CD4-positive, CD25-positive, alpha-beta regulatory T cell (primary cell): ENCODE data around the gene MYLK3. TPM values are rescaled to one million over a fixed set of nuclear protein-coding genes. Genes with fewer than 3 reads are reported as not detected.

ENCODE experiments used
- ATAC-seq, 2 donors: fragments of 150-1000 bp; cut with Tn5 transposase; one replicate each; pipeline ENCODE4 v1.10.0; 2021; ENCODE audit warnings: low read depth in 2 of 2, moderate number of reproducible peaks in 2 of 2, moderate library complexity in 1 of 2
- DNase-seq, 3 donors: peaks; one replicate each; pipeline versions ENCODE4 v3.0.0 to v3.0.0-alpha.2; 2012 to 2022; ENCODE audit warnings: mixed read lengths in 1 of 3
- H3K27ac ChIP-seq: one replicate; pipeline ENCODE4 v1.7.0; 2013; ENCODE audit warnings: mild to moderate bottlenecking, low read length; ENCODE audit not compliant: insufficient read depth, poor library complexity, severe bottlenecking
- H3K27me3 ChIP-seq: one replicate; pipeline ENCODE4 v1.7.0; 2013; ENCODE audit warnings: low read length; ENCODE audit not compliant: control insufficient read depth, insufficient read depth
- H3K36me3 ChIP-seq: one replicate; pipeline ENCODE4 v1.7.0; 2013; ENCODE audit warnings: mild to moderate bottlenecking, low read length, moderate library complexity; ENCODE audit not compliant: control insufficient read depth, insufficient read depth
- H3K4me1 ChIP-seq: 2 replicates; pipeline ENCODE4 v1.7.0; 2013; ENCODE audit warnings: mild to moderate bottlenecking, low read length; ENCODE audit not compliant: insufficient read depth, control insufficient read depth, poor library complexity, severe bottlenecking
- H3K4me3 ChIP-seq: one replicate; pipeline ENCODE4 v1.7.0; 2013; ENCODE audit warnings: low read depth, mild to moderate bottlenecking, low read length, moderate library complexity
- H3K9me3 ChIP-seq, 2 experiments: 1 replicate in 1 of 2; 2 replicates in 1 of 2; pipeline ENCODE4 v1.7.0; 2013; ENCODE audit warnings: low read length in 2 of 2, mild to moderate bottlenecking in 1 of 2, moderate library complexity in 1 of 2; ENCODE audit not compliant: control insufficient read depth in 2 of 2
- H3K27ac Mint-ChIP-seq, 3 donors: one replicate each; pipeline ENCODE4 v1.8.0; 2020 to 2022; ENCODE audit warnings: mild to moderate bottlenecking in 3 of 3, mixed read lengths in 3 of 3, moderate library complexity in 2 of 3
- H3K27me3 Mint-ChIP-seq: one replicate; pipeline ENCODE4 v1.8.0; 2022; ENCODE audit warnings: mild to moderate bottlenecking, mixed read lengths
- H3K36me3 Mint-ChIP-seq: one replicate; pipeline ENCODE4 v1.8.0; 2020; ENCODE audit warnings: mixed read lengths
- H3K4me1 Mint-ChIP-seq, 4 donors: one replicate each; pipeline ENCODE4 v1.8.0; 2020 to 2022; ENCODE audit warnings: mixed read lengths in 4 of 4, mild to moderate bottlenecking in 1 of 4
- H3K4me3 Mint-ChIP-seq, 4 donors: one replicate each; pipeline ENCODE4 v1.8.0; 2020 to 2022; ENCODE audit warnings: mild to moderate bottlenecking in 4 of 4, mixed read lengths in 4 of 4, moderate library complexity in 3 of 4
- H3K9me3 Mint-ChIP-seq, 7 donors: one replicate each; pipeline ENCODE4 v1.8.0; 2020 to 2022; ENCODE audit warnings: mixed read lengths in 7 of 7, mild to moderate bottlenecking in 3 of 7, moderate library complexity in 2 of 7
- polyA plus RNA-seq, 4 donors: library from polyadenylated mRNA; unstranded; fragments of 300-500 nt; fragmentation: Illumina TruSeq; gene quantifications; one replicate each; pipeline ENCODE4 v1.2.3, GENCODE V29; 2021
- total RNA-seq: library from RNA; stranded (reverse); gene quantifications from one replicate; pipeline ENCODE4 v1.2.3, GENCODE V29; 2022

MYLK3 gene
- total and polyA plus RNA-seq, 5 donors from 2014 or later = not detected

DNA sequence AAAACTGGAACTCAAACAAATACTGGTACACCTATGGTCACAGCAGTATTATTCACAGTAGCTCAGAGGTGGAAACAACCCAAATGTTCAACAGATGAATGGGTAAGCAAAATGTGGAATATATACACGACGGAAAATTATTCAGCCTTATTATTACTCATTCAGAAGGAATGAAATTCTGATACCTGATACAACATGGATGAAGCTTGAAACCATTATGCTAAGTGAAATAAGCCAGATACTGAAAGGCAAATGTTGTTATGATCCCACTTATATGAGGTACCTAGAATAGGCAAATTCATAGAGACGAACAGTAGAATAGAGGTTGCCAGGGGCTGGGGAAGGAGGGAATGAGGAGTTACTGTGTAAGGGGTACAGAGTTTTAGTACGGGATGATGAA lies 27.1 kb upstream of the MYLK3 start:
- H3K9me3 Mint-ChIP-seq = no peaks in the 10 kb centered on the region
- no peak overlapping the region for H3K27ac Mint-ChIP-seq
- ATAC-seq (no peak), DNase-seq (no peak)
- H3K36me3 Mint-ChIP-seq = no peaks in the 10 kb centered on the region
- Histone ChIP-seq H3K4me1 (no peaks in the 10 kb centered on the region), H3K27ac (no peak overlapping the region), H3K9me3 (no peaks in the 10 kb centered on the region), H3K36me3 (no peaks in the 10 kb centered on the region), H3K27me3 (no peaks in the 10 kb centered on the region), H3K4me3 (no peak overlapping the region)
- H3K27me3 Mint-ChIP-seq = no peaks in the 10 kb centered on the region
- H3K4me3 Mint-ChIP-seq = no peak overlapping the region
- peaks cover 0 to 2% (median 0%) of the 10 kb centered on the region in 4 donors for H3K4me1 Mint-ChIP-seq

- H3K27me3 Mint-ChIP-seq = no peaks in the 10 kb centered on the region
- peaks cover 0 to 2% (median 0%) of the 10 kb centered on the region in 4 donors for H3K4me1 Mint-ChIP-seq
- no peaks in the 10 kb centered on the region for H3K9me3 Mint-ChIP-seq
- no peaks in the 10 kb centered on the region for H3K36me3 Mint-ChIP-seq
- H3K9me3 ChIP-seq = no peaks in the 10 kb centered on the region
- no peak overlapping the region for H3K4me3 ChIP-seq
- no peak for ATAC-seq
- H3K27ac ChIP-seq = no peak overlapping the region
- H3K4me1 ChIP-seq = no peaks in the 10 kb centered on the region
- H3K27ac Mint-ChIP-seq = no peak overlapping the region
- H3K4me3 Mint-ChIP-seq = no peak overlapping the region
- DNase-seq = no peak
- no peaks in the 10 kb centered on the region for H3K27me3 ChIP-seq
- H3K36me3 ChIP-seq = no peaks in the 10 kb centered on the region
Observed at GRCh38 chr16:46774743-46775177, 26.6 kb upstream of the MYLK3 start.

DNA sequence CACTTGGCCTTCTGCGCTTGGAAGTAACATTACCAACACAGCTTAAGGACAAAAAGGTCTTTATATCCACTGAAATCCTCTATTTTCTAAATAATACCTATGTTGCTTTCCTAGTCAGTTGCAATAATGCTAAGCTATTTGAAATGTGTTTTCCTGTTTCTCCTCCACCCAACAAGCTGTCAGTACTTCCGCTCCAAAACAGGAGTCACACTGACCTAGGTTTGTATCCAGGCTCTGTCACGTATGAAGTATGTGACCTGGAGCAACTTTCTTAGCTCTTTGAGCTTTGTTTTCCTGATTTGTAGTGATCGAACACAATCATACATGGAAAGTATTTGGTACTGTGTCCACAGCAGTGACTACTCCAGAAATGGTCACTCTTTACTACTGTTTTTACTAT lies 24.3 kb upstream of the MYLK3 start:
- H3K36me3 Mint-ChIP-seq = no peaks in the 10 kb centered on the region
- no peak for ATAC-seq
- H3K4me3 Mint-ChIP-seq = no peak overlapping the region
- Histone ChIP-seq H3K27ac (no peak overlapping the region), H3K4me1 (no peaks in the 10 kb centered on the region), H3K4me3 (no peak overlapping the region), H3K36me3 (no peaks in the 10 kb centered on the region), H3K27me3 (no peaks in the 10 kb centered on the region), H3K9me3 (no peaks in the 10 kb centered on the region)
- no peak for DNase-seq
- no peaks in the 10 kb centered on the region for H3K9me3 Mint-ChIP-seq
- no peak overlapping the region for H3K27ac Mint-ChIP-seq
- peaks cover 4% of the 10 kb centered on the region for H3K27me3 Mint-ChIP-seq
- peaks cover 0 to 2% (median 0%) of the 10 kb centered on the region in 4 donors for H3K4me1 Mint-ChIP-seq

DNA sequence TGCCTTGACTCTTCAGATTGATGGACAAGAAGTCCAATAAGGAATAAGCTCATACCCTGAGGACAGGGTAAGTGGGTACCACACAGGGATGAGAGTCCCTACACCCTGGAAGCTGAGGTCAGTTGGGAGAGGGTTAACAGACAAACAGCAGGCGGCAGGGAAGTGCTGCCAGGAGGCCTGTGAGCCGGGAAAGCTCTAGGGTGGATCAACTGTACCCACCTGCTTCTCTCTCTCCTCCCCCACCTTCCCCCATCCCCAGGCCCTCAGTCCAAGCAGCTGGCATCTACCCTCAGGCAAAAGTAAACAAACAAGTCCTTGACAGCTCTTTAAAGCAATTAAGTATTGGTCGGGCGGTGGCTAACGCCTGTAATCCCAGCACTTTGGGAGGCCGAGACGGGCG lies 20.7 kb upstream of the MYLK3 start:
- Mint-ChIP-seq H3K36me3 (no peaks in the 10 kb centered on the region), H3K4me1 (peaks cover 0 to 2% (median 0%) of the 10 kb centered on the region in 4 donors), H3K27me3 (peaks cover 8% of the 10 kb centered on the region), H3K27ac (no peak overlapping the region), H3K9me3 (peaks cover 0 to 2% (median 0%) of the 10 kb centered on the region in 7 donors), H3K4me3 (no peak overlapping the region)
- ATAC-seq (no peak), DNase-seq (no peak)
- Histone ChIP-seq H3K27me3 (no peaks in the 10 kb centered on the region), H3K27ac (no peak overlapping the region), H3K4me1 (no peaks in the 10 kb centered on the region), H3K36me3 (no peaks in the 10 kb centered on the region), H3K9me3 (no peaks in the 10 kb centered on the region), H3K4me3 (no peak overlapping the region)

DNA sequence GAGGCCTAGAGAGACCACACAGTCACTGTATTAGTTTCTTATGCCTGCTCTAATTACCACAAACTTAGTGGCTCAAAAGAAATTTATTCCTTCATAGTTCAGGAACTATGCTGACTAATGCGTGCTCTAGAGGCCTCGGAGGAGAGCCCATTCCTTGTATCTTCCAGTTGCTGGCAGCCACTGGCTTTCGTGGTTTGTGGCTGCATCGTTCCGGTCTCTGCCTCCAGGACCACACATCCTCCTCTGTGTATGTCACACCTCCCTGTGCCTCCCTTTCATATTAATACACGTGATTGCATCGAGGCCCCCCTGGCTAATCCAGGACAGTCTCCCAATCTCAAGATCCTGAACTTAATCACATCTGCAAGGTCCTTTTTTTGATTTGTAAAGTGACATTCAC lies 16.9 kb upstream of the MYLK3 start:
- no peak overlapping the region for H3K4me3 ChIP-seq
- H3K27ac ChIP-seq = no peak overlapping the region
- H3K27ac Mint-ChIP-seq = no peak overlapping the region
- H3K9me3 Mint-ChIP-seq = peaks cover 0 to 2% (median 0%) of the 10 kb centered on the region in 7 donors
- H3K27me3 ChIP-seq = no peaks in the 10 kb centered on the region
- H3K4me1 Mint-ChIP-seq = no peaks in the 10 kb centered on the region
- DNase-seq (no peak), ATAC-seq (no peak)
- H3K4me1 ChIP-seq = no peaks in the 10 kb centered on the region
- H3K9me3 ChIP-seq = no peaks in the 10 kb centered on the region
- H3K36me3 Mint-ChIP-seq = no peaks in the 10 kb centered on the region
- no peaks in the 10 kb centered on the region for H3K36me3 ChIP-seq
- H3K4me3 Mint-ChIP-seq = no peak overlapping the region
- H3K27me3 Mint-ChIP-seq = peaks cover 15% of the 10 kb centered on the region

DNA sequence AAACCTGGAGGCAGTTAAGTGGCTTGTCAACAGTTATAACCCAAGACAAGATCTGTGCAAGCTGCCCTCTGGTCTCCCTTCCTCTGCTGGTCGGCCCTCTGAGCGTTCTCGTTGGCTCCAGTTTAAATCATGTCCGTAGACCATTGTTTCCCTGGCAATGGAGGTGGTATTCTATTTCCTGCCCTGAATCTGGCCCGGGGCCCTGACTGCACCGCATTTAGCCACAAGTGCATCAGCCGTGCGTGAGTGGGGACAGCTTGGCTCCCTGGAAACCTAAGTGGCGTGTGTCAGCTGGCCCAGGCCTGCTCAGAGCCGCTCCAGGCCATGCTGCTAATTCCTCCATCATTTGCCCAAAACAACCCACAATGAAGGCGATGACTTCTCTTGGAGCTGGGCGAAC lies 15.0 kb upstream of the MYLK3 start:
- H3K4me3 ChIP-seq = no peak overlapping the region
- Mint-ChIP-seq H3K27me3 (peaks cover 21% of the 10 kb centered on the region), H3K36me3 (no peaks in the 10 kb centered on the region)

DNA sequence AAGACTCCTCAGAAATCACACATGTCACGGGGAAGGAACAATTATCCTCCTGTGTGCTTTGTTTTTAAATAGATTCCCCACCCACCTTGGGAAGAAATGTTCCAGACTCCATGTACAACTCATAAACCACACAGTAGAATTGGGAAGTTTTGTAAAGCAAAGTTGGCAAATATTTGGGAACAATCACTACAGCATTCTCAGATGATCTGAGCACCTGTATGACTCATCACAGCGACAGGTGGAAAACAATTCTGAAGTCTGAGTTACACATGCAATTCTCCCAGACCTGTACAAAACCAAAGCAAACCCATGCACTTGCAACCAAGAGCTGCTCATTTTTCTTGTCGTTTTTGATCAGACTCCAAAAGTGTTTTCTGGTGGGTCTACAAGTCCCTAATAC lies 14.4 kb upstream of the MYLK3 start:
- no peaks in the 10 kb centered on the region for H3K9me3 ChIP-seq
- Mint-ChIP-seq H3K9me3 (peaks cover 0 to 2% (median 0%) of the 10 kb centered on the region in 7 donors), H3K27me3 (peaks cover 18% of the 10 kb centered on the region), H3K27ac (no peak overlapping the region), H3K36me3 (no peaks in the 10 kb centered on the region), H3K4me3 (no peak overlapping the region), H3K4me1 (no peaks in the 10 kb centered on the region)
- H3K27ac ChIP-seq = no peak overlapping the region
- ATAC-seq = no peak
- DNase-seq = no peak
- H3K27me3 ChIP-seq = no peaks in the 10 kb centered on the region
- no peak overlapping the region for H3K4me3 ChIP-seq
- H3K4me1 ChIP-seq = no peaks in the 10 kb centered on the region
- H3K36me3 ChIP-seq = no peaks in the 10 kb centered on the region

More for the DNA sequence above, 15.0 kb upstream of the MYLK3 start:
- peaks cover 0 to 2% (median 0%) of the 10 kb centered on the region in 7 donors for H3K9me3 Mint-ChIP-seq
- Histone ChIP-seq H3K9me3 (no peaks in the 10 kb centered on the region), H3K36me3 (no peaks in the 10 kb centered on the region), H3K4me1 (no peaks in the 10 kb centered on the region), H3K27ac (no peak overlapping the region), H3K27me3 (no peaks in the 10 kb centered on the region)
- H3K27ac Mint-ChIP-seq = no peak overlapping the region
- no peak overlapping the region for H3K4me3 Mint-ChIP-seq
- DNase-seq = no peak
- no peak for ATAC-seq
- H3K4me1 Mint-ChIP-seq = no peaks in the 10 kb centered on the region

DNA sequence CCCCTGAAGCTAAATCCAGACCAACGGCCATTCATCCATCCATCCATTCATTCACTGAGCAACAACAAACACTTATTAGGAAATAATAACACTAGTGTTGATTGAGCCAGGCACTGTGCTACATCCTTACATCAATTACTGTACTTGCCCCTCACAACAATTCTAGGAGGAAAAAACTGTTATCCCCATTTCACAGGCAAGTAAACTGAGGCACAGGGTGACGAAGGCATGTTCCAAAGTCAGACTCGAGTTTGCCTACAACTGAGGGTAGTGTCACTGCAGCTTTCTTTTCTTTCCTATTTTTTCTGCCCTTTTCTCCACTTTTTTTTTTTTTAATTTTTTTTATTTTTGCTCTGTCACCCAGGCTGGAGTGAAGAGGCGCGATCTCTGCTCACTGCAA lies 11.2 kb upstream of the MYLK3 start:
- no peak for DNase-seq
- no peaks in the 10 kb centered on the region for H3K9me3 ChIP-seq
- Mint-ChIP-seq H3K27me3 (peaks cover 19% of the 10 kb centered on the region), H3K27ac (no peak overlapping the region), H3K9me3 (no peaks in the 10 kb centered on the region), H3K36me3 (no peaks in the 10 kb centered on the region), H3K4me3 (no peak overlapping the region), H3K4me1 (peaks cover 0 to 4% (median 0%) of the 10 kb centered on the region in 4 donors)
- H3K27me3 ChIP-seq = no peaks in the 10 kb centered on the region
- no peak overlapping the region for H3K27ac ChIP-seq
- no peaks in the 10 kb centered on the region for H3K36me3 ChIP-seq
- no peak for ATAC-seq
- H3K4me1 ChIP-seq = no peaks in the 10 kb centered on the region
- no peak overlapping the region for H3K4me3 ChIP-seq
